Stomach (tissue), 4 donors: Measurements from ENCODE around the gene STPG4.

Source experiments
- CTCF ChIP-seq, 7 experiments: fragments of 450-650 bp in 4 of 7; fragments of 200-600 bp in 3 of 7; sonication (generic) in 3 of 7; IDR thresholded peaks; one replicate each; pipeline ENCODE4 v1.5.1; 2016 to 2019; ENCODE audit warnings: antibody characterized with exemption in 7 of 7, control low read depth in 2 of 7, mild to moderate bottlenecking in 1 of 7
- POLR2A ChIP-seq, 4 donors: fragments of 450-650 bp; IDR thresholded peaks; one replicate each; pipeline ENCODE4 v1.6.1; 2016; ENCODE audit warnings: antibody characterized with exemption in 4 of 4, control low read depth in 2 of 4, mild to moderate bottlenecking in 1 of 4, moderate library complexity in 1 of 4

GRCh38 chr2:47064106-47064505 lies 91.0 kb downstream of the STPG4 start:
- TF ChIP-seq CTCF (IDR thresholded peaks at IDR 0.05): no peak
- TF ChIP-seq POLR2A (IDR thresholded peaks at IDR 0.05): no peak
